ENCODE results near the gene LCLAT1.
"Not testable (repeated sequence)": the region's sequence is repeated elsewhere in the genome, so short reads cannot be mapped to it uniquely, and the experiment has no call there.

DNA sequence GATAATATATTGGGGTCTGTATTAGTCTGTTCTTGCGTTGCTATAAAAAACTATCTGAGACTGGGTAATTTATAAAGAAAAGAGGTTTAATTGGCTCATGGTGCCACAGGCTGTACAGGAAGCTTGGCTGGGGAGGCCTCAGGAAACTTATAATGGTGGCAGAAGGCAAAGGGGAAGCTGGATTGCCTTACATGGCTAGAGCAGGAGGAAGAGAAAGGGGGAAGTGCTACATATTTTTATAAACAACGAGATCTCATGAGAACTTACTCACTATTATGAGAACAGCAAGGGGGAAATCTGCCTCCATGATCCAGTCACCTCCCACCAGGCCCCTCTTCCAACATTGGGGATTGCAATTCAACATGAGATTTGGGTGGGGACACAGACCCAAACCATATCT is 48.9 kb downstream of the LCLAT1 start:
- TF ChIP-seq, protein P1, sequence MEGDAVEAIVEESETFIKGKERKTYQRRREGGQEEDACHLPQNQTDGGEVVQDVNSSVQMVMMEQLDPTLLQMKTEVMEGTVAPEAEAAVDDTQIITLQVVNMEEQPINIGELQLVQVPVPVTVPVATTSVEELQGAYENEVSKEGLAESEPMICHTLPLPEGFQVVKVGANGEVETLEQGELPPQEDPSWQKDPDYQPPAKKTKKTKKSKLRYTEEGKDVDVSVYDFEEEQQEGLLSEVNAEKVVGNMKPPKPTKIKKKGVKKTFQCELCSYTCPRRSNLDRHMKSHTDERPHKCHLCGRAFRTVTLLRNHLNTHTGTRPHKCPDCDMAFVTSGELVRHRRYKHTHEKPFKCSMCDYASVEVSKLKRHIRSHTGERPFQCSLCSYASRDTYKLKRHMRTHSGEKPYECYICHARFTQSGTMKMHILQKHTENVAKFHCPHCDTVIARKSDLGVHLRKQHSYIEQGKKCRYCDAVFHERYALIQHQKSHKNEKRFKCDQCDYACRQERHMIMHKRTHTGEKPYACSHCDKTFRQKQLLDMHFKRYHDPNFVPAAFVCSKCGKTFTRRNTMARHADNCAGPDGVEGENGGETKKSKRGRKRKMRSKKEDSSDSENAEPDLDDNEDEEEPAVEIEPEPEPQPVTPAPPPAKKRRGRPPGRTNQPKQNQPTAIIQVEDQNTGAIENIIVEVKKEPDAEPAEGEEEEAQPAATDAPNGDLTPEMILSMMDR (IDR thresholded peaks at IDR 0.05), result not testable (repeated sequence)
- not testable (repeated sequence) for TF ChIP-seq EZH2 (IDR thresholded peaks at IDR 0.05; ENCODE audit: borderline replicate concordance, insufficient read depth, low read depth, low read length, poor library complexity, severe bottlenecking)

Measured in B cell (primary cell).